ENCODE measurements around the gene LRRC74B. TPM values are rescaled to one million over a fixed set of nuclear protein-coding genes. Genes with fewer than 3 reads are reported as not detected.
A peak's percentile ranks its signal among the peaks of the same experiment; 100 is the strongest.
"Not testable (repeated sequence)": the region's sequence is repeated elsewhere in the genome, so short reads cannot be mapped to it uniquely, and the experiment has no call there.

LRRC74B gene
- polyA plus RNA-seq, 10 donors = 0.05 to 0.49 (median 0.16) TPM; not detected in 3

GRCh38 chr22:21031545-21032036, 14.2 kb upstream of the LRRC74B start:
- DNase-seq = no peak

DNA sequence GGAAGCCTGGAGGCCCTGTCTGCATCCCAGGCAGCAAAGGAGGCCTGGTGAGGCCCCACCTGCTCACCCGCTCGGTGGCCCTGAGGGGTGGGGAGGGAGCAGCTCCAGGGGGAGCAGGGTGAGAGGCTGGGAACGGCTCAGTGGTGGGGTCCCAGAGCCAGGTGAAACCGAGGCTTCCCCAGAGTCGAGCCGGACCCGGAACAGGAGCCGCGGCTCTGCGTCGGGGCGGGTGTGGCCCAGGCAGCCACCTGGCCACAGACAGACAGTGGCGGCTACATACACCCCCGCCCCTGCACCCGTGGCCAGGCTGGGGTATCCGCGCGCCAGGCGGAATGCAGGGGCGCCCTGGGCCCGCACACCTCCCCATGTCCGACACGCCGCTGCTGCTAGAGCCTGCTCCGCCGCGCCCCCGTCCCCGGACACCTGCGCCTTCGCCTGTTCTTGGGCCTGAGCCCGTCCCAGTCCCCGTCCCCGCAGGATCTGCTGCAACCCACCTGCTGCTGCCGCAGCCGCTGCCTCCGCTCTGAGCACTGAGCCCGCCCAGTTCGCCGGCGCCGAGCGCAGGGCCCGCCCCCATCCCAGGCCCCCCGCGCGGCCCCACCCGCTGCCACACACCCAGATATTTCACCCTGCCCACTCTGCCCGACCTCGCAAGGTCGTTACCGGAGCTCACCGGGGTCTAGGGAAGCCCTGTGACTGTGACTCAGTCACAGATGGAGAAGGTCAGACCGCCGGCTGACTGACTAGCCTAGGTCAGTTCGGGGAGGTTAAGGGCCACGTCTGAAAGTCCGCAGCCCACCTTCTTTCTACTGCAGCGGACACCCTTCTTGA, 13.5 kb upstream of the LRRC74B start, which contains the start of gene SLC7A4:
Gene SLC7A4 (minus strand): TSS at position 525 of the 831 bp plus-strand sequence. CDS start 749 bp downstream, outside the sequence.
- DNase-seq = peak in 1 of 3 donors; percentile 41

- DNase-seq = no peak
These were observed 12.7 kb upstream of the LRRC74B start for GRCh38 chr22:21032868-21033688.

DNA sequence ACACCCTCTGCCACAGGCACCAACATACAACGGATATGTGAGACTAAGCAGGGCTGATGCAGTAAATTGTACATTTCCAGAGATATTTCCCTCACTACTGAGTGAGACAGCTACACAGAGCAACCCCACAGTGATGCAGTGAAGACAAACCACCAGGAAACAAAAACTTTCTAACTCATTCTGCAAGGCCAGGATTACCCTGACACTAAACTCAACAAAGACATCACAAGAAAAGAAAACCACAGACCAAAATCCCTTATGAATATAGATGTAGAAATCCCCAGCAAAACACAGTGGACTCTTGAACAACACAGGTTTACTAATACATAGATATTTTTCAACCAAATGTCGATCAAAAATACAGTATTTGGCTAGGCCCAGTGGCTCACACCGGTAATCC, 11.9 kb upstream of the LRRC74B start:
- DNase-seq = no peak

DNA sequence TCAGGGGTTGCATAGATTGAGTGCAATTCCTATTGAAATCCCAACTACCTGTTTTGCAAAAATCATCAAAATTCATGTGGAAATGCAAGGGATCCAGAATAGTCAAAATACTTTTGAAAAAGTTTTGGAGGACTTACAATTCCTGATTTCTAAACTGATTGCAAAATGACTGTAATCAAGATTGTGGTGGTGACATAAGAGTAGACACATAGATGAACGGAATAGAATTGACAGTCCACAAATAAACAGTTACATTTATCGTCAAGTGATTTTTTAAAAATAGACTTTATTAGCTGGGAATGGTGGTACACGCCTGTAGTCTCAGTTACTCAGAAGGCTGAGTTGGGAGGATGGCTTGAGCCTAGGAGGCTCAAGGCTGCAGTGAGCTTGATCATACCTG, 10.8 kb upstream of the LRRC74B start:
- DNase-seq = no peak

DNA sequence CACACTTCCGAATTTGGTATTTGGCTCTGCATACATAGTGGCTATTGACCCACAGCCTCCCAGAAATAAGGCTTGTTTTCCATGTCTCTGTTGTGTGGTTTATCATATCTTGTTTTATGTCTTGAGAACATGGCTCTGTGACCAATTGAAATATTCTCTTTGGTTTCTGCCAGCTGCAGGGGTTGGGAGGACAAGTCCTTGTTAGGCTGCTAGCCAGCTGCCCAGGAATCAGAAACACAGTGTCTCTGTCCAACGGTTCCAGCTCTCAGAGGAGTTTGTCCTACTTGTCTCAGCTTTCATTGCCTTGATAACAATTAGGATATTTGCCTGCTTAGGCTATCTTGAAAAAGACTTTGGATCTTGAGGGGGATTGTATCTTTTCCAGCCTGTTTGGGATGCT, 7.3 kb upstream of the LRRC74B start:
- DNase-seq = peak in 1 of 3 donors; percentile 38

DNA sequence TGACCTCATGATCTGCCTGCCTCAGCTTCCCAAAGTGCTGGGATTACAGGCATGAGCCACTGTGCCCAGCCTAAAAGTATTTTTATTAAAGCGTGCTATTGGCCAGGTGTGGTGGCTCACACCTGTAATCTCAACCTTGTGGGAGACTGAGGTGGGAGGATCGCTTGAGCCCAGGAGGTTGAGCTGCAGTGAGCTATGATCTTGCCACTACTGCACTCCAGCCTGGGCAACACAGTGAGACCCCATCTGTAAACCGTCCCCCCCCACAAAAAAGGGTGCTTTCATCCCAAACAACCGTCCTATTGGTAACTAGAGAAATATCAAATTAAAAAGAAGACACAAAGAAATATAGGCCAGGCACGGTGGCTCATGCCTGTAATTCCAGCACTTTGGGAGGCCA, 6.6 kb upstream of the LRRC74B start:
- DNase-seq = not testable (repeated sequence)

GRCh38 chr22:21041937-21042336, 3.8 kb upstream of the LRRC74B start:
- DNase-seq = peak in 1 of 3 donors; percentile 33

- DNase-seq = no peak
These were observed 2.5 kb upstream of the LRRC74B start for GRCh38 chr22:21042978-21043859.

GRCh38 chr22:21043860-21044535, 1.7 kb upstream of the LRRC74B start:
- no peak for DNase-seq

DNA sequence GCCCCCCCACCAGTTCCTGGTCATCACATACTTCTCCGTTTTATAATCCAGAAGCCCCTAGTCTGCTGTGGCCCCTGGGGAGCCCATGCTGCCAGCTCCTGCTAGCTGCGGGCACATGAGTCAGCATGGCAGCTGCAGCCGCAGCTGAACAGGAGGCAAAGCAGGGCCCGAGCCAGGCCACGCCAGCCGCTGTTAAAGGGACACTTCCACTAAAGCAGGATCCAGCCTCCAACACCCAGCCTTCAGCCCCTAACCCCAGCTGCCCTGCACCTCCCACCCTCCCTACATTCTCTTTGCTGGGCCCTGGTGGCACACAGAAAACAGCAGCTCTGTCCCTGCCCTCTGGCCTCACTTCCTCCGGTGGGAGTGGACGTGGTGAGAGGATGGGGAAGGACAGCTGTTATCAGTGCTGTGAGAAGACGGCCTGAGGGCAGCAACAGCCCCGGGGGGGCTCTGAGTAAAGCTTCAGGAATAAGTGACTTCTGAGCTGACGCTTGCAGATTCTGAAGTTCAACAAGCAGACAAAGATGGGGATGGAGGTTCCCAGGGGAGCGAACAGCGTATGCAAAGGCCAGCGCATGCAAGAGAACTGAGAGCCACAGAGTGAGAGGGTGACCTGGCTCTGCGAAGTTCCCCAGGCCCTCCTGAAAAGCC, 688 bp upstream of the LRRC74B start:
- peak in 2 of 3 donors; percentile 41 to 44 for DNase-seq

GRCh38 chr22:21047035-21047661, 1.4 kb downstream of the LRRC74B start:
- no peak for DNase-seq

- no peak for DNase-seq
These were observed 2.0 kb downstream of the LRRC74B start for GRCh38 chr22:21047730-21048129.

DNA sequence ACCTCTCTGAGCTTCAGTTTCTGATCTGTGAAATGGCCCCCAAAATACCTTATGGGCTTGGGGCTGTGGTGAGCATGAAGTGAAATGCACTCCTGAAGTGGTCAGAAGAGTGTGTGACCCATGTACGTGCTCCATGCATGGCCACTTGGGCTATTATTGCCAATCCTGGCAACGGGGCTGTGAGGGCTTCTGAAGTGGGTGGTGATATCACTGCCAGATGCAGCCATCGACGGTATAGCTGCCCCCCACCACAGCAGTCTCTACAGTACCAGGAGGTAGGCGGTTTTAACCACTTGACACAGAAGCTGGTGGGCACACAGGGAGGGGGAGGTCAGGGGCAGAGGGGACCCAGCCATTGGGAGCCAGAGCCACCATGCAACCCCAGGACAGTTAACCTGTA, 2.7 kb downstream of the LRRC74B start:
- DNase-seq = not testable (repeated sequence)

DNA sequence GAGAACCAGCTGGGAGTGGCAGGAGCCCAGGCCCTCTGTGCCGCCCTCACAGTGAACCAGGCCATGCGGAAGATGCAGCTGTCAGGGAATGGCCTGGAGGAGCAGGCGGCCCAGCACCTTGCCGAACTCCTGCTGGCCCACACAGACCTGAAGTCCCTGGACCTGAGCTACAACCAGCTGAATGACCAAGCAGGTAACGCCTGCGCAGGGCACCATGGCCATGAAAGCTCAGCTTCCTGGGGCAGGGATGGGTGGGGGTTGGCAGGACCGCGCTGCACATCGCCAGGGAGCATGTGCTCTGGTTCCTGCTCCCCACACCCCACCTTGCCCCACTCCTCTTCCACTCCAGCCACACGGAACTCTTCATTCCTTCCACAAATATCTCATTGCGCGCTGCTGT, 3.2 kb downstream of the LRRC74B start:
- DNase-seq = not testable (repeated sequence)

GRCh38 chr22:21051145-21051830, 5.5 kb downstream of the LRRC74B start:
- DNase-seq = no peak

GRCh38 chr22:21051831-21052400, 6.2 kb downstream of the LRRC74B start:
- DNase-seq = no peak

GRCh38 chr22:21052715-21053459, 7.1 kb downstream of the LRRC74B start:
- DNase-seq = no peak
